NCI-H1930 (cell line): ENCODE measurements around the gene MGAT3.
"Not testable (repeated sequence)": the region's sequence is repeated elsewhere in the genome, so short reads cannot be mapped to it uniquely, and the experiment has no call there.

ENCODE experiments used
- DNase-seq, 2 experiments: peaks; one replicate each; lab custom pipeline; 2025; lab: John Stamatoyannopoulos, UW

The MGAT3 gene

DNA sequence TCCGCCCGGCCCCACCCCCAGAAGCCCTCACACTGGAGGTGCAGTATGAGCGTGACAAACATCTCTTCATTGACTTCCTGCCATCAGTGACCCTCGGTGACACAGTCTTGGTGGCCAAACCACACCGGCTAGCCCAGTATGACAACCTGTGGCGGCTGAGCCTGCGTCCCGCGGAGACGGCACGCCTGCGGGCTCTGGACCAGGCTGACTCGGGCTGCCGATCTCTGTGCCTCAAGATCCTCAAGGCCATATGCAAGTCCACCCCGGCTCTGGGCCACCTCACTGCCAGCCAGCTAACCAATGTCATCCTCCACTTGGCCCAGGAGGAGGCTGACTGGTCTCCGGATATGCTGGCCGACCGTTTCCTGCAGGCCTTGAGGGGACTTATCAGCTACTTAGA, 57.0 kb downstream of the MGAT3 start:
- no peak for DNase-seq

DNA sequence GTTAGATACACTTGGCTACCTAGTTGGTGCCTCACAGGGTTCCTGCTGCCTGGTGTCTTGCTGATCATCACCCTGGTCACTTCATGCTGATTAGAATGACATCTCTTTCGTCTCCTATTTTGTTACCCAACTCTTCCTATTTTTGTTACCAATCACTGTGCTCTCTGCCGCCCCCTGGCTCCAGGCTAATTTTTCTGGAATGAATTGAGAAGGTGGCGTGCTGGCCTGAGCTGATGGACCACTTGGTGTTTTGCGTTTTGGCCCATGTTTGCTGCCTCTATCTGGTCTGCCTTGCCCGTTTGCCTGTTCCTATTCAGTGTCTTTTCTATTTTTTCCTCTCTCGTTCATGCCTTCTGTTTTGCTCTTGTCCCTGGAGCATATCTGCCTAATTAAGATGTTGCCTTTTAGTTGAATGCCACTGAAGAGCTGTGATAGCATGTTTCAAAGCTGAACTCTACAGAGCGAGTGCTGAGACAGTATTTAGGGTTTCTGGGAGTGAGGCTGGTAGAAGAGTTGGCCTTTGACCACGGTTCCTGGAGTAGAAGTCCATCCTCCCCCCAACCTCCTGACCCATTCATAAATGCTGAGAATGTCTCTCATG, 57.7 kb downstream of the MGAT3 start:
- DNase-seq: no peak

DNA sequence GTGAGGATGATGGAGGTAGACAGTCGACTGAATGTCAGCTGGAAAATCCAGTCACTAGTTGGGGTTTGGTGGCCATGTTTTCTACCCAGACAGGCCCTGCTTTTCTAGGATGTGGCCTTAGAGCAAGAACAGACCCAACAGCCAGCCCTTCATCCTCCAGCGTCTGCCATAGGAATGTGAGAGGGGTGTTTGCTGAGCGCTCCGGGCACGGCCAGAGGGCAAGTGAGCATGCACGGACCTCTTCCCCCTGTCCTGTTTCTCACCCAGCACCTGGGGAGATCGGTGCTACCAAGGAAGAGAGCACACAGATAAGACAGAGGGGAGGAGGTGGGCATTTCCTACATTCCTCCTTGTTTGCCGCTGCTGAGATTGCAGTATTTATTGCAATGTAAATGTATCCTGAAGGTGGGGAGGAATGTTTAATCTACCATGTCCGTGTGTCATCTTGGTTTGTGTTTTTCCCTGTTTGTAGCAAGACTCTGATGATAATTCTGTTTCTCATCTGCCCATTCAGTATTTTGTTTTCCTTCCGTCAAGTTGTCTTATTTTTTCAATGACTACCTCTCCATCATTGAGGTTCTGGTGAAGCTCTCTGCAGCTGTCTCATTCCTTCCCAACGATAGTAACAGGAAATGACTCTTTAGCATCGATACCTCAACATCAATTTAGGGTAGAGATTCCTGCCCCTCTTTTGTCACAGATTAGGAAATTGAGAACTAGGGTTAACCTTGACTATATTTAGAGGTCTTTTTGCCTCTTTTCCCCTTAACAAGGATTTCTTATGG, 58.6 kb downstream of the MGAT3 start:
- DNase-seq: no peak

DNA sequence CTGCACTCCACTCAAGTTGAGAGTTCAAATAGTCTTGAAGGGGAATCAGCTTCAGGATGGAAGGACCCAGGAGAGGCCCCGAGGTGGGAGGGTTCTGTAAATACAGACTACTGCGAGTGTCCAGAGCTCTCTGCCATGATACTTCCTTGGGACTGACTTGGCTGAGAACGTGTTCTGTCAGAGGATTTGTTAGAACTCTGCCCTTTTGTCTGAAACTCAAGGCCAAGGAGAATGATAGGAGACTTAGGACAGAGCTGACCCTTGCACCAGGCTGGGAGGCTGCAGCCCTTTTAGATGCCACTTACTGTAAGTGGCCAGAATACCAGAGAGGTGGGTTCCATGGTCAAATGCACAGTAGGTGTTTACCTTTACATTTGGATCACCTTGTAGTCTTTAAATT, 60.7 kb downstream of the MGAT3 start:
- no peak for DNase-seq

DNA sequence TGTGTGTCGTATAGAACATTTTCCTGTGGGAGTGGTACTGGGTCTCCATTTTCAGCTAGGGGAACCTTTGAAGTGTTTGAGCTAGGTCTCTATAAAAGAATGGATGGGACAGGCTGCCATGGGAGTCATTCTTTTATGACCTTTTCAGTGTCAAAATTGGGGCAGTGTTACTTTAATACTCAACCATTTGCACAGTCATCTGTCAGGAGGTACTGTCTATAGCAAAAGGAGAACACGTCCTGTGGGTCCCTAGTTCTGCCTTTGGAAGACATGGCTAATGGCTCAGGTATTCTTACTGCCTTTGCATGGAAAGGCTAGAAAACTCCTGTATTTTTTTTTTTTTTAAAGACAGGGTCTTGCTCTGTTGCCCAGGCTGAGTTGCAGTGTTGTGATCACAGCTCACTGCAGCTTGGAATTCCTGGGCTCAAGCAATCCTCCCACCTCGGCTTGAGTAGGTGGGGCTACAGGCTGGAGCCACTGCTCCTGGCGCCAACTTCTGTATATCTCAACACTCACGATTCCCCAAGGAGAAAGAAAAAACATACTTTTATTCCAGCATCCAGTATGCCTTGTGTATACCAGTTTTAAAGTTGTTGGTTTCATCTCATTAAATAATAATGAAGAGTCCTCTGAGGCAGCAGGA, 61.5 kb downstream of the MGAT3 start:
- no peak for DNase-seq

DNA sequence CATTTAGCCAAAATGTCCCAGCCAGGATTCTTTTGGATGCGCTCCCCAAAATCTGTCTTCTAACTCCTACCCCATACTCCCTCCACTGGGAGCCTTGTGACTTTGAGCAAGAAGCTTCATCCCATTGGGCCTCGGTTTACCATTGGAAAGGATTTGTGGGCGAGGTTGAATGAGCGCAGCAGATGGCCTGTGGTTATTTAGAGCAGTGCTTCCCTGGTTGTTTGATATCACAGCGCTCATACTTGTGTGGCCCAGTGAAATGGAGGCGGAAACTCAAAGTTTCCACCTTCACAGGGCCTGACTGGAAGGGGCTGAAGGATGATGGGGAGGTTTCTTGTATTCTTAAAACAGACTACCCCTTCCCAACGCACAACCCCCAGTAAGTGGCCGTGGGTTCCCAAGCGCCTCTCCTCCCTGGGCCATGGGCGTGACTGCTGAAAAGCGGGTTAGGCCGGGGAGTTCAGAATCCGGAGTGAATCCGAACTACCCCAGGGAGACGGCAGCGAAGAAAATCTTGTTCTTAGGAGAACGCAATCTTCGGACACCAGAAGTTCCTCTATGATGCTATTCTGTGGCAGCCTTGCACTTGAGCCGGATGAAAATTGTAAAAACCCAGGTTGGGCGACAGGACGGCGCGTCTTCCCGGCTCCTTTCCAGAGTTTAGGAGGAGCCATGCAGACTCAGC, 62.3 kb downstream of the MGAT3 start:
- no peak for DNase-seq

DNA sequence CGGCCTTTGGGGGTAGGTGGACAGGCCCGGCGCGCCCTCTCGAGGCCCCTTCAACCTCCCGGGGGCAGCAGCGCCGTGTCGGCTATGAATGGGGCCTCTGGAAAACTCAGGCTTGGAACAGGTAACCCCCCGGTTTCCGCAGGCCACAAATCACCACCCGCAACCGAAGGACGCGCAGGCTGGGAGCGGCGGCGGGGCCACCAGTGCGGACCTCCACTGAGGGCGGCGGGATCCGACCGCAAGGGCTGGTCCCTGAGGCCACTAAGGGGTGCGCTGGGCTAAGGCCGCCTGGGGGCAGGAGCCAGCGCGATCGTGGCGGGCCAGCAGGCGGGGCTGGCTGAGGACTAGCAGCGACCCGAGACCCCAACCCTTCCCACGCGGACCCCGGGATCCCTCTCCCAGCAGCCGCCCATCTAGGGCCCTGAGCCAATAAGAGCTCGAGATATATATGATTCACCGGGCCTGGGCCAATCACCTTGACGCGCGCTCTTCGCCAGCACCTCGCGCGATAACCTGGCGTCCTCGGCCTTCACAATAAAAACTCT, 62.9 kb downstream of the MGAT3 start:
- peak; percentile 97 to 99 for DNase-seq

DNA sequence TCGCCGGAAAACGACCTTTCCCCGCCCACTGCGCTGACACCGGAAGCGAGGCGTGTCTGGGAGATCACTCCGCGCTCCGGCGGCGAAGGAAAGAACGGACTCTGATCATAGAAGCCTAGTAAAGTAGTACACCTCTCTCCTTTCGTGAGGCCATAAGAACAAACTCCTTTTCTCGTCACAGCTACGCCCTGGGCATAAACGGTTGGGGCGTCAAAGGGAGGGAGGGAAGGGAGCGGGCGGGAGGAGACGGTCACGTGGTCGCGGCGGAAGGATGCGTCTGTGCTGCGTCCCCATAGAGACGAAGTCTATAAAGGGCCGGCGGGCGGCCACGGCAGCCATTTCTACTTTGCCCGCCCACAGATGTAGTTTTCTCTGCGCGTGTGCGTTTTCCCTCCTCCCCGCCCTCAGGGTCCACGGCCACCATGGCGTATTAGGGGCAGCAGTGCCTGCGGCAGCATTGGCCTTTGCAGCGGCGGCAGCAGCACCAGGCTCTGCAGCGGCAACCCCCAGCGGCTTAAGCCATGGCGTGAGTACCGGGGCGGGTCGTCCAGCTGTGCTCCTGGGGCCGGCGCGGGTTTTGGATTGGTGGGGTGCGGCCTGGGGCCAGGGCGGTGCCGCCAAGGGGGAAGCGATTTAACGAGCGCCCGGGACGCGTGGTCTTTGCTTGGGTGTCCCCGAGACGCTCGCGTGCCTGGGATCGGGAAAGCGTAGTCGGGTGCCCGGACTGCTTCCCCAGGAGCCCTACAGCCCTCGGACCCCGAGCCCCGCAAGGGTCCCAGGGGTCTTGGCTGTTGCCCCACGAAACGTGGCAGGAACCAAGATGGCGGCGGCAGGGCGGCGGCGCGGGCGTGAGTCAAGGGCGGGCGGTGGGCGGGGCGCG, 63.7 kb downstream of the MGAT3 start, which contains the start of gene ATF4:
TSS of gene ATF4 (plus strand) at position 337 of the 880 bp plus-strand sequence. CDS start 884 bp downstream, outside the sequence.
- DNase-seq: peak; percentile 88 to 97

DNA sequence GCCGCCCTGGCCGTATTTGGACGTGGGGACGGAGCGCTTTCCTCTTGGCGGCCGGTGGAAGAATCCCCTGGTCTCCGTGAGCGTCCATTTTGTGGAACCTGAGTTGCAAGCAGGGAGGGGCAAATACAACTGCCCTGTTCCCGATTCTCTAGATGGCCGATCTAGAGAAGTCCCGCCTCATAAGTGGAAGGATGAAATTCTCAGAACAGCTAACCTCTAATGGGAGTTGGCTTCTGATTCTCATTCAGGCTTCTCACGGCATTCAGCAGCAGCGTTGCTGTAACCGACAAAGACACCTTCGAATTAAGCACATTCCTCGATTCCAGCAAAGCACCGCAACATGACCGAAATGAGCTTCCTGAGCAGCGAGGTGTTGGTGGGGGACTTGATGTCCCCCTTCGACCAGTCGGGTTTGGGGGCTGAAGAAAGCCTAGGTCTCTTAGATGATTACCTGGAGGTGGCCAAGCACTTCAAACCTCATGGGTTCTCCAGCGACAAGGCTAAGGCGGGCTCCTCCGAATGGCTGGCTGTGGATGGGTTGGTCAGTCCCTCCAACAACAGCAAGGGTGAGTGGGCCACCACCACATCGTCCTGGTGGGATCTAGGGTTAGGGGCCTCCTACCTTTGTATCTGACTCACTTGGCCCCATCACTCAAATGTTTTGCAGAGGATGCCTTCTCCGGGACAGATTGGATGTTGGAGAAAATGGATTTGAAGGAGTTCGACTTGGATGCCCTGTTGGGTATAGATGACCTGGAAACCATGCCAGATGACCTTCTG, 64.5 kb downstream of the MGAT3 start:
- not testable (repeated sequence) for DNase-seq

DNA sequence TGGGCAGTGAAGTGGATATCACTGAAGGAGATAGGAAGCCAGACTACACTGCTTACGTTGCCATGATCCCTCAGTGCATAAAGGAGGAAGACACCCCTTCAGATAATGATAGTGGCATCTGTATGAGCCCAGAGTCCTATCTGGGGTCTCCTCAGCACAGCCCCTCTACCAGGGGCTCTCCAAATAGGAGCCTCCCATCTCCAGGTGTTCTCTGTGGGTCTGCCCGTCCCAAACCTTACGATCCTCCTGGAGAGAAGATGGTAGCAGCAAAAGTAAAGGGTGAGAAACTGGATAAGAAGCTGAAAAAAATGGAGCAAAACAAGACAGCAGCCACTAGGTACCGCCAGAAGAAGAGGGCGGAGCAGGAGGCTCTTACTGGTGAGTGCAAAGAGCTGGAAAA, 65.3 kb downstream of the MGAT3 start:
- not testable (repeated sequence) for DNase-seq

DNA sequence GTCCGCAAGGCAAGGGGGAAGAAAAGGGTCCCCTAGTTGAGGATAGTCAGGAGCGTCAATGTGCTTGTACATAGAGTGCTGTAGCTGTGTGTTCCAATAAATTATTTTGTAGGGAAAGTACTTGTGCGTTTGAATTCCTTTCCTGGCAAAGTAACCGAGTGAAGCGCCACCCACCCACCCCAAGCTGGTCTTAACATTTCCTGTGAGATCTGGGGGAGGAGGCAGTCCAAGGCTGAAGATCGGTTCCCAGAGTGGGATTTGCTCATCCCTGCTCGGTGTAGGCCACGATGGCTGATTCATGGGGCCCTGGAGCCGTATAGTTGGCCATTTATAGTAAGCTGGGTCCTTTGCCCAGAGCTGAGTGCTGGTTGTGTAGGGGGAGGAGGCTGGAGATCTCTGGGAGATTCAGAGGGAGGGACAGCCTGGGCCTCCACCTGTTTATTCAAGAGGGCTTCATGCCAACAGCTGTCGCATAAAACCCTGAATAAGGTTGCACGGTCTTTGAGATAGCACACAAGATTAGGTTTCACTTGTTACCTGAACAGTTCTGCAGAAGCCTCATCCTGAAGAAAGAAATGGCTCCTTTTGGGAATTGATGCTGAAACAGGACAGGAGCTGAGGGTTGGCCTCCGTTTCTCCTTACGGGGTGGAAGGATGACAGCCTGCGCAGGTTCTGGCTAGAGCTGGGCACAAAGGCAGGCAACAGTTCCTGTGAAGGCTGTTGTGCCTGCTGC, 65.9 kb downstream of the MGAT3 start:
- no peak for DNase-seq

DNA sequence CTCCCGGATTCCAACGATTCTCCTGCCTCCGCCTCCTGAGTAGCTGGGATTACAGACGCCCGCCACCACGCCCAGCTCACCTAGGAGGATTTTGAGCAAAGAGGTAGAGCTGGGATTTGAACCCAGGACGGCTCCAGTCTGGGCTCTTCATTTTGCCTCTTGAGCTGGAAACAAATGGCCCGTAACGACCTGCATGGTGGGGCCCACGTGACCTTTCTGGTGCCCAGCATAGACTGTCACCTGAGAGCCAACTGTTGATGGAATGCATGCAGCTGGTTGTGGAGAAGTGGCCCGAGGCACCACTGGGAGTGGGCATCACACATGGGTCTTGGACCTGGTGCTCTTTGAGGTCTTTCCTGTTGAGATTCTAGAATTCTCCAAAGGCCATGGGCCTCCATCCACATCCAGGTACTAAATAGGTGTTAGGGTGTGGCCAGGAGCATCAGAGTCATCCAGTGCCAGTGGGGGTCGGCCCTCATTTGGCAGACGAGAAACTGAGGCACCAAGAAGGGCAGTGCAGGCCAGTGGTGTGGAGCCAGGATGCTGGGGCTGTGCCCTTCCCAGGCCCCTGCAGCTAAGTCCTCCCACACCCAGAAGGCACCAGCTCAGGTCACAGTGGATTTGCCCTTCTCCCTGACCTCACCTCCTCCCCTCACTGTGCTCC, 67.4 kb downstream of the MGAT3 start:
- no peak for DNase-seq

DNA sequence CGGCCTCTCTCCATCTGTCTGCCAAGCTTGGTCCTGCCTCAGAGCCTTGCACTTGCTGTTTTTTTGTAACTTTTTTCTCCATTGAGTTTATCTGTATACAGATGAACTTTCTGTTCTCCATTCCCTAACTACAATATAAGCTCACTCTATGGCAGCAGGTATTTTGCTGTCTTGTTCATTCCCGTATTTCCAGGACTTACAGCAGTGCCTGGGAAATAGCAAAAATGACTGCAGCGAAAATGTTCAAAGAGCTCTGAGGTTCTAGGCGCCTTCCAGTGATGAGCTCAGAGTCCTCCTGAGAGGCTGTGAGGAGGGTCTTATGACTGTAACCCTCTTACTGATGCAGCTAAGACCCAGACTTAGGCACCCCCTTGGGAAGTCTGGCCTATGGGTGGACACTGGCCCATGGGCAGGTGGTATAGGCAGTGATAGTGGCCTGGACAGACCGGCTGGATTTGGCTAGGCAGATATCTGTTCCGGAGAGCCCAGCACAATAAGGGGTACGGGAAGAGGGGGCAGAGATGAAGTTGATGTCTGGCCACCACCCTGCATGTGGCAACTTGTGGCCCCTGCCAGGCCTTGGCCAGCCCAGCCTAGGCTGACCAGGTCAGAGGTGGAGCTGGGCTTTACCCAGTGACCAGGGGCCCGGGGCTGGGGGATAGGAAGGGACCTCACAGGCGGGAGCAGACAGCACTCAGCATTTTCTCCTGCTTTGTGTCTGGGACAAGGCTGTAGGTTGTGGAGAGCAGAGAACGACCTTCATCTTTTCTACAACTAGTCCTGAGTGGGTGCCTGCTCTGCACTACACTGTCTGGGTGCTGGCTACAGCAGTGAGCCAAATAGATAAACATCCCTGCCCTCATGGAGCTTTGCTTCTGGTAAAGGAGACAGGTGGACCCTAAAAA, 68.2 kb downstream of the MGAT3 start:
- no peak for DNase-seq

DNA sequence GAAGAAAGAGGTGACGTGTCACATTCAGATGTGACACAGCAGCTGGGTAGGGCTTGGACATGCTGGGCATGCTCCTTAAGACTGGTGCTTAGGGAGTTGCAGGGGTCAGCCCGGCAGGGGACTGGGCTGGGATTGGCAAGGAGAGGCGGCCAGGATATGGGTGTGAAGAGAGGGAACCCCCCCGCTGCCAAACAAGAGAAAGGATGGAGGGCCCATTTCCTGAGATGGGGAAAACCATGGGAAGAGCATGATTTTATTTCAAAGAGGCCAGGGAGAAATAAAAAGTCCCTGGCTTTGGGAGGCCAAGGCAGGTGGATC, 68.8 kb downstream of the MGAT3 start:
- no peak for DNase-seq

DNA sequence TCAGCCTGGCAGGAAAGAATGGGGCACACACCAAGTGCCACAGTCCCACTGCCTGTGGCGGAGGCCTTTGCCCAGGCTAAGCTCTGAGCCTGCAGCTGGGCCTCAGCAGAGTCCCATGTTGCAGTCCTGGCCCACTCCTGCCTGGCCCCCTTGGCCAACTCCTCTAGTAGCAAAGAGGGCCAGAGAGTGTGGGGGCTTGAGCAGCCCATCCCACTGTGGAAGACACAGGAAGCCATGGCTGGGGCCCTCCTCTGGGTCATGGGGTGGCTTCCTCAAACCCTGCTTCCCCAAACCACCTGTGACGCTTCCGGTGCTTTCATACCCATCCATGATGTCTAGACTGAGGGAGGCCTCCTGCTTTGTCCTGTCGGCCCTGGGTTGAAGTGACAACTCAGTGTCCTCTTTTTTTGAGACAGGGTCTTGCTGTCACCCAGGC, 69.9 kb downstream of the MGAT3 start:
- no peak for DNase-seq

DNA sequence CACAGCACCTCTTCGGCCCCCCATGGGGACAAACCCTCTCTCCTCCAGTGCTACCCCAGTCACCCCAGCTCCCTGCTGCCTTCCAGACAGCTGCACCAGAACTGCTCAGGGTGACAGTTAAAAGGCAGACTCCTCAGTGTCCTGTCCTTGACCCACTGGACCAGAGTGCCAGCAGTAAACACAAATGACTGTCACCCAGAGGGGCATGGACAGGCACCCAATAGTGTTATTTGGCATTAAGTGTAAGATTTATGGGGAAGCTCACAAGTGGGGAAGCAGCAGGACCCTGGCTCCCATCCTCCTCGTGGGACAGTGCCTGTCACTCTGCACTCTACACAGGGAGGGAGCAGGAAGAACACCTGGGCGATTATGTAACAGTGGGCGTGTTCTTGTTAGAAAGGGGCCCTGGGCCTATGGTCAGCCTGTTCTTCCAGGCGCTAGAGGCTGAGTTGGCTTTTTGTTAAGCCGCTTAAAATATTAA, 70.7 kb downstream of the MGAT3 start:
- DNase-seq: no peak

DNA sequence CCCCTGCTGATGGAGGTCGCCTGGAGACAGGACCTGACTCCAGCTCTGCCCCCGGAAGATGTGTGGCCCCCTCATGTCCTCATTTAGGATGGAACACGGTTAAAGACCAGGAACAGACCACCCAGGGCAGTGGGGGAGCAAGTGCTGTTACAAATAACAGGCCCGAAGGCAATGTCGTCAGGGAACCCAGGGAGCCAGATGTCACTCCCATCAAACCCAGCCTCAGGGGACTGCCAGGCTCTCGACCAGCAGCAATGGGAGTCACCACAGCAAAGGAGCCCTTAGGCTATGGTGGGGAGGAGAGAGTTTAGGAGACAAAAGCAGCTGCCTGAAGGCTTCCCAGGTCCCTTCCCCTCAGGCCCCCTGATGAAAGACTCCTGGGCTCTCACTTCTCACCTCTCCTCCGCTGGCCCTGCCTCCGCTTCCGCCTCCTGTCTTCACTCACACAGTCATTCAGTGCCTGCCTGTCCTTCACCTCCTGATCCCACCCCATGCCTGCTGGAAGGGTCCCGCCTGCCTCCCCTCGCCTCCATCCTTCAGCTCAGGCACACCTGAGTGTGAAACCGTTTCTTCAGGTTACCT, 71.4 kb downstream of the MGAT3 start:
- no peak for DNase-seq
